KOPT-K1 (cell line): Measurements from ENCODE around the gene CYP2B6.
"Not testable (repeated sequence)": the region's sequence is repeated elsewhere in the genome, so short reads cannot be mapped to it uniquely, and the experiment has no call there.

Source experiments
- H3K27ac ChIP-seq: fragments of 200-600 bp; sonication (generic); 2 replicates; pipeline ENCODE4 v1.5.1; 2016; ENCODE audit warnings: antibody characterized with exemption, mild to moderate bottlenecking, low read depth, low read length; ENCODE audit not compliant: poor library complexity, severe bottlenecking
- H3K36me3 ChIP-seq: fragments of 200-600 bp; sonication (generic); 2 replicates; pipeline ENCODE4 v1.5.1; 2017; ENCODE audit warnings: antibody characterized with exemption, mild to moderate bottlenecking, low read length, moderate library complexity; ENCODE audit not compliant: insufficient read depth
- H3K9me3 ChIP-seq: fragments of 200-600 bp; sonication (generic); 2 replicates; pipeline ENCODE4 v1.5.1; 2017; ENCODE audit warnings: antibody characterized with exemption, low read length, mild to moderate bottlenecking; ENCODE audit not compliant: insufficient read depth, poor library complexity, severe bottlenecking

Gene CYP2B6

GRCh38 chr19:40969721-40970120, 21.4 kb upstream of the CYP2B6 start:
- H3K36me3 ChIP-seq, H3K9me3 ChIP-seq: not testable (repeated sequence)

DNA sequence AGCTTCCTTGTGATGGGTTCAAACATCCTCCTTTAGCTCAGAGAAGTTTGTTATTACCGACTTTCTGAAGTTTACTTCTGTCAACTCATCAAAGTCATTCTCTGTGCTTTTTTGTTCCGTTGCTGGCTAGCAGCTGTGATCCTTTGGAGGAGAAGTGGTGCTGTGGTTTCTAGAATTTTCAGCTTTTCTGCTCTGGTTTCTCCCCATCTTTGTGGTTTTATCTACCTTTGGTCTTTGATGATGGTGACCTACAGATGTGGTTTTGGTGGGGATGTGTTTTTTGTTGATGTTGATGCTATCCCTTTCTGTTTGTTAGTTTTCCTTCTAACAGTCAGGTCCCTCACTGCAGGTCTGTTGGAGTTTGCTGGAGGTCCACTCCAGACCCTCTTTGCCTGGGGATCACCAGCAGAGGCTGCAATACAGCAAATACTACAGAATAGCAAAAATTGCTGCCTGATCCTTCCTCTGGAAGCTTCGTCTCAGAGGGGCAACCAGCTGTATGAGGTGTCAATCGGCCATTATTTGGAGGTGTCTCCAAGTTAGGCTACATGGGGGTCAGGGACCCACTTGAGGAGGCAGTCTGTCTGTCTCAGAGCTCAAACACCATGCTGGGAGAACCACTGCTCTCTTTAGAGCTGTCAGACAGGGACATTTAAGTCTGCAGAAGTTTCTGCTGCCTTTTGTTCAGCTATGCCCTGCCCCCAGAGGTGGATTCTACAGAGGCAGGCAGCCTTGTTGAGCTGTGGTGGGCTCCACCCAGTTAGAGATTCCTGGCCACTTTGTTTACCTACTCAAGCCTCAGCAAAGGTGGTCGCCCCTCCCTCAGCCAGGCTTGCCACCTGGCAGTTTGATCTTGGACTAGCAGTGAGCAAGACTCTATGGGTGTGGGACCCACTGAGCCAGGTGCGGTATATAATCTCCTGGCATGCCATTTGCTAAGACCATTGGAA, 20.4 kb upstream of the CYP2B6 start:
- not testable (repeated sequence) for H3K36me3 ChIP-seq, H3K9me3 ChIP-seq, H3K27ac ChIP-seq

More at GRCh38 chr19:40969721-40970120, 21.4 kb upstream of the CYP2B6 start:
- not testable (repeated sequence) for H3K27ac ChIP-seq

DNA sequence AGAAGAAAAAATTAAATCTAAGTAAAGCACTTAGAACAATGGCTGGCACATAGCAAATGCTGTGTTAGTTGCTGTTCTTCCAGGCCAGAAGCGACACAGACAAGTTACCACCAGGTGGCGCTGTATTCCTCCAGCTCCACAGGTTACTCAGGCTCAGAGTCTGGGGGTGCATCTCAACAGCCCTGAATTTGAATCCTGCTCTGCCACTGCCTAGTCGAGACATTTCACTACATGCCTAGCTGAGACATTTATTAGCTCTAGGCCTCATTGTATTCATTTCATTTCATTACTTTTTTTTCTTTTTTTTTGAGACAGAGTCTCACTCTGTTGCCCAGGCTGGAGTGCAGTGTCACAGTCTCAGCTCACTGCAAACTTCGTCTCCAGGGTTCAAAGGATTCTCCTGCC, 16.4 kb upstream of the CYP2B6 start:
- no peak overlapping the region for H3K27ac ChIP-seq

DNA sequence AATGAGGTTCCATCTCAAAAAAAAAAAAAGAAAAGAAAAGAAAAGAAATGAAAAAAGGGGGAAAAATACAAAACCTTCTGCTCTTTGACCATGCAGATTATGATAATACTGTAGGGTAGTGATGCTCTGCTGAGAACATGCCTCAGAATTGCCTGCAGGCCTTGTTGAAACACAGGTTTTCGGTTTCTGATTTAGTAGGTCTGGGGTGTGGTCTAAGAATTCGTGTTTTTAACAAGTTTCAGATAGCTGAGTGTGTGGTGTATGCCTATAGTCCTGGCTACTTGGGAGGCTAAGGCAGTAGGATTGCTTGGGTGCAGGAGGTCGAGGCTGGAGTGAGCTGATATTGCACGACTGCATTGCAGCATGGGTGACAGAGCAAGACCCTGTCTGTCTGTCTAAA, 14.9 kb upstream of the CYP2B6 start:
- Histone ChIP-seq H3K27ac (no peak overlapping the region), H3K9me3 (no peaks in the 10 kb centered on the region), H3K36me3 (no peaks in the 10 kb centered on the region)

More for the DNA sequence above, 16.4 kb upstream of the CYP2B6 start:
- Histone ChIP-seq H3K36me3 (no peaks in the 10 kb centered on the region), H3K9me3 (no peaks in the 10 kb centered on the region)

GRCh38 chr19:40976724-40977123, 14.4 kb upstream of the CYP2B6 start:
- Histone ChIP-seq H3K36me3 (no peaks in the 10 kb centered on the region), H3K27ac (no peak overlapping the region), H3K9me3 (no peaks in the 10 kb centered on the region)

- H3K36me3 ChIP-seq, H3K9me3 ChIP-seq, H3K27ac ChIP-seq: not testable (repeated sequence)
These were observed 11.3 kb upstream of the CYP2B6 start for GRCh38 chr19:40979759-40980158.

GRCh38 chr19:40980743-40981442, 10.2 kb upstream of the CYP2B6 start:
- H3K27ac ChIP-seq, H3K36me3 ChIP-seq, H3K9me3 ChIP-seq: not testable (repeated sequence)

DNA sequence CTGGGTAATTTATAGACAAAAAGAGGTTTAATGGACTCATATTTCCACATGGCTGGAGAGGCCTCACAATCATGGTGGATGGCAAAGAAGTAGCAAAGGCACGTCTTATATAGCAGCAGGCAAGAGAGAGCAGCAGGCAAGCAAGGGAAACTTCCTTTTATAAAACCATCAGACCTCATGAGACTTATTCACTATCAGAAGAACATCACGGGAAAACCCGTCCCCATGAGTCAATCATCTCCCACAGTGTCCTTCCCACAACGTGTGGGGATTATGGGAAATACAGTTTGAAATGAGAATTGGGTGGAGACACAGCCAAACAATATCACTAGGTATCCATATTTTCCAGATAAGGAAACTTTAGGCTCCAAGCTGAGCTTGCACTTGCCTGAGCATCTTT, 9.5 kb upstream of the CYP2B6 start:
- Histone ChIP-seq H3K27ac (no peak overlapping the region), H3K36me3 (no peaks in the 10 kb centered on the region), H3K9me3 (no peaks in the 10 kb centered on the region)

GRCh38 chr19:40982594-40983101, 8.4 kb upstream of the CYP2B6 start:
- Histone ChIP-seq H3K27ac (no peak overlapping the region), H3K36me3 (no peaks in the 10 kb centered on the region), H3K9me3 (no peaks in the 10 kb centered on the region)

DNA sequence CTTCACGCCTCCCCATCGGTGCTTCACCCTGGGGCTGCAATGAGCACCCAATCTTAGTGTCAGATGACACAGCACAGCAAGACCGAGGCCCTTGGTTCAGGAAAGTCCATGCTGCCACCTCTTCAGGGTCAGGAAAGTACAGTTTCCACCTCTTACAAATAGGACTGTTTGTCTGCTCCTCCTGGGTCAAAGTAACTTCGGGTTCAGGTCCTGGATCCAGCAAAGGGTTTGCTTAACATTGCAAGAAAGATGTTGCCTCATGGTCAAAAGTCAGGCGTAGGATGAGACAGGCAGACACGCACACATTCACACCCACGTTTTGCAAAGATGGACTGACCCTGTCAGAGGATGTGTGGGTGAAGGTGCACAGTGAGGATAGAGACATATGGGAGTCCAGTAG, 1.6 kb upstream of the CYP2B6 start:
- H3K9me3 ChIP-seq, result no peaks in the 10 kb centered on the region
- no peaks in the 10 kb centered on the region for H3K36me3 ChIP-seq
- H3K27ac ChIP-seq, result no peak overlapping the region

DNA sequence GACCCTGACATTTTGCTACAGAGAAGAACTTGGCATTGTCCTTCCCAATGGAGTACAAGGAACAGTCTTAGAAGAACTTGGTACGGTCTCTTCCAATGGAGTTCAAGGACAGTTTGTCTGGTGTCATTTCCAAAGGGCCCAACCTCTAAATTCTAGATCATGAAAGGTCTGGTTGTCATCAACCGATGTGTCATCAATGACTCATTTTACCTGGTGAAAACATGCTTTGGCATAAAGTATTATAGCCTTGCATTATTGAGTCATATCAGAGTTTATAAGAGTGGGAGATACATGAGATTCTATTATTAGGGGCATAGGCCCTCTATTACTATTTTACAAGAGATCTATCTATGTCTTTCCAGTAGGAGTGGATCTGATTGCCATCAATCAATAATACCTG, 4.3 kb downstream of the CYP2B6 start:
- H3K9me3 ChIP-seq, result peaks cover 5% of the 10 kb centered on the region
- H3K27ac ChIP-seq, result no peak overlapping the region
- no peaks in the 10 kb centered on the region for H3K36me3 ChIP-seq

GRCh38 chr19:40999018-40999417, 7.9 kb downstream of the CYP2B6 start:
- not testable (repeated sequence) for H3K27ac ChIP-seq, H3K36me3 ChIP-seq, H3K9me3 ChIP-seq

GRCh38 chr19:41000310-41000737, 9.2 kb downstream of the CYP2B6 start:
- Histone ChIP-seq H3K36me3 (no peaks in the 10 kb centered on the region), H3K27ac (no peak overlapping the region), H3K9me3 (peaks cover 9% of the 10 kb centered on the region)

DNA sequence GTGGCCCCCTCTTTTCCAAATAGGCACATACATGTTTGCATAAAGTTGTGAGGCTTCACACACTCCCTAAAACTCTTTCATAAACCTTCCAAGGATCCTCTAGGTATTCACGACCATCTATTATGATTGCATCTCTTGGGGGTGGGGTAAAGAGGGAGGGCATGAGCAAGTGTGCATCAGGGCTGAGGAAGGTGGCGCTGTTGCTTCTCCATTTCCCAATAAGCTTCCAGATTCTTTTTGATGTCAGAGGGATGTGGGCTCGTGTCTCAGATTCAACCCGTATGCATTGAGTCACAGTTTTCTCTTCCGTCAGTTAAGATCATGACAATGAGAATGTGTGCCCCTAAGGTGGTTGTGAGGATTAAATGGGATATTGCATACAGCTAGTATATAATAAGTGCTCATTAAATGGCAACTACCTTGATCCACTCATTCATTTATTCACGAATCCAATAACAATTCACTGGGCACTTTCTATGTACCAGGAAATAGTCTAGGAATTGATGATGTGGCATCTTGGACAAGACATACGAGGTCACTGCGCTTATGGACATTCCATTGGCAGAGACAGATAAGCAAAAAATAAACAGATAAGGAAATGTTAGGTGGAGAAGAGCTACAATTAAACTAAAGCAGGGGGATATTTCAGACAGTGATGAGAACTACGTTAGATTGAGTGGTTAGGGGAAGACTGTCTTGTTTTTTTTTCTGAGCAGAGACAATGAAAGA, 10.3 kb downstream of the CYP2B6 start:
- Histone ChIP-seq H3K36me3 (no peaks in the 10 kb centered on the region), H3K9me3 (peaks cover 9% of the 10 kb centered on the region)

GRCh38 chr19:41003656-41004055, 12.6 kb downstream of the CYP2B6 start:
- H3K9me3 ChIP-seq, H3K27ac ChIP-seq, H3K36me3 ChIP-seq: not testable (repeated sequence)

More for the DNA sequence above, 10.3 kb downstream of the CYP2B6 start:
- H3K27ac ChIP-seq, result no peak overlapping the region
